Osteocyte (in vitro differentiated cells): ENCODE results near the gene MAST3. TPM values are rescaled to one million over a fixed set of nuclear protein-coding genes. Genes with fewer than 3 reads are reported as not detected.

Source experiments
- DNase-seq: peaks from one replicate; pipeline ENCODE4 v3.0.0; 2021; ENCODE audit warnings: mixed read lengths; ENCODE audit not compliant: unreplicated experiment; ENCODE audit errors: extremely low spot score
- H3K27ac Mint-ChIP-seq: one replicate; pipeline ENCODE4 v1.8.0; 2021; ENCODE audit warnings: mild to moderate bottlenecking, mixed read lengths; ENCODE audit not compliant: unreplicated experiment
- H3K27me3 Mint-ChIP-seq: one replicate; pipeline ENCODE4 v1.8.0; 2021; ENCODE audit warnings: mixed read lengths; ENCODE audit not compliant: unreplicated experiment
- H3K36me3 Mint-ChIP-seq: one replicate; pipeline ENCODE4 v1.8.0; 2021; ENCODE audit warnings: mixed read lengths; ENCODE audit not compliant: unreplicated experiment
- H3K4me1 Mint-ChIP-seq: one replicate; pipeline ENCODE4 v1.8.0; 2021; ENCODE audit warnings: mixed read lengths; ENCODE audit not compliant: unreplicated experiment
- H3K4me3 Mint-ChIP-seq: one replicate; pipeline ENCODE4 v1.8.0; 2021; ENCODE audit warnings: mild to moderate bottlenecking, moderate library complexity, mixed read lengths; ENCODE audit not compliant: unreplicated experiment
- H3K9me3 Mint-ChIP-seq: one replicate; pipeline ENCODE4 v1.8.0; 2021; ENCODE audit warnings: mixed read lengths; ENCODE audit not compliant: unreplicated experiment
- total RNA-seq: library from RNA; stranded (reverse); gene quantifications from 2 replicates; pipeline ENCODE4 v1.2.1, GENCODE V29; 2021
- TF ChIP-seq, protein P1 (sequence below): fragments of 200-600 bp; sonication (generic); IDR thresholded peaks from 2 replicates; pipeline ENCODE4 v1.5.0; 2021; ENCODE audit warnings: antibody characterized with exemption, mild to moderate bottlenecking, moderate library complexity

MAST3 gene
- total RNA-seq, 1 donor from 2014 or later, result 7.6 TPM

DNA sequence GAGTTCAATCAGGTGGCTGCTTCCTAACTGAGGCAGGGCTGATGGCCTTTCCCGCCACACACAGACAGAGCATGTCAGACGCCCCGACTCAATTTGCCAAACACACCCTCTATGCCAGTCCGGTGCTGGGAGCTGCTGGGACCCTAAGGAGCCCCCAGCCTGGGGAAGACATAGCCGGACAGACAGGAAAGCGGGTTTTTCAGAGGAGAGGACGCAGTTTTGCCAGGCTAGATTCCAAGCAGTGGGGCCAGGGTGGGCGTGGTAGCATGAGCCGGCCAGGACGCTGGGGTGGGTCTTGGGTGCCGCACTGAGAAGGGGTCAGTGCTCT, 19.8 kb downstream of the MAST3 start:
- Mint-ChIP-seq H3K4me3 (peak overlapping the region; percentile 76), H3K27ac (peak overlapping the region; percentile 42)
- TF ChIP-seq, protein P1, sequence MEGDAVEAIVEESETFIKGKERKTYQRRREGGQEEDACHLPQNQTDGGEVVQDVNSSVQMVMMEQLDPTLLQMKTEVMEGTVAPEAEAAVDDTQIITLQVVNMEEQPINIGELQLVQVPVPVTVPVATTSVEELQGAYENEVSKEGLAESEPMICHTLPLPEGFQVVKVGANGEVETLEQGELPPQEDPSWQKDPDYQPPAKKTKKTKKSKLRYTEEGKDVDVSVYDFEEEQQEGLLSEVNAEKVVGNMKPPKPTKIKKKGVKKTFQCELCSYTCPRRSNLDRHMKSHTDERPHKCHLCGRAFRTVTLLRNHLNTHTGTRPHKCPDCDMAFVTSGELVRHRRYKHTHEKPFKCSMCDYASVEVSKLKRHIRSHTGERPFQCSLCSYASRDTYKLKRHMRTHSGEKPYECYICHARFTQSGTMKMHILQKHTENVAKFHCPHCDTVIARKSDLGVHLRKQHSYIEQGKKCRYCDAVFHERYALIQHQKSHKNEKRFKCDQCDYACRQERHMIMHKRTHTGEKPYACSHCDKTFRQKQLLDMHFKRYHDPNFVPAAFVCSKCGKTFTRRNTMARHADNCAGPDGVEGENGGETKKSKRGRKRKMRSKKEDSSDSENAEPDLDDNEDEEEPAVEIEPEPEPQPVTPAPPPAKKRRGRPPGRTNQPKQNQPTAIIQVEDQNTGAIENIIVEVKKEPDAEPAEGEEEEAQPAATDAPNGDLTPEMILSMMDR, result no peak

DNA sequence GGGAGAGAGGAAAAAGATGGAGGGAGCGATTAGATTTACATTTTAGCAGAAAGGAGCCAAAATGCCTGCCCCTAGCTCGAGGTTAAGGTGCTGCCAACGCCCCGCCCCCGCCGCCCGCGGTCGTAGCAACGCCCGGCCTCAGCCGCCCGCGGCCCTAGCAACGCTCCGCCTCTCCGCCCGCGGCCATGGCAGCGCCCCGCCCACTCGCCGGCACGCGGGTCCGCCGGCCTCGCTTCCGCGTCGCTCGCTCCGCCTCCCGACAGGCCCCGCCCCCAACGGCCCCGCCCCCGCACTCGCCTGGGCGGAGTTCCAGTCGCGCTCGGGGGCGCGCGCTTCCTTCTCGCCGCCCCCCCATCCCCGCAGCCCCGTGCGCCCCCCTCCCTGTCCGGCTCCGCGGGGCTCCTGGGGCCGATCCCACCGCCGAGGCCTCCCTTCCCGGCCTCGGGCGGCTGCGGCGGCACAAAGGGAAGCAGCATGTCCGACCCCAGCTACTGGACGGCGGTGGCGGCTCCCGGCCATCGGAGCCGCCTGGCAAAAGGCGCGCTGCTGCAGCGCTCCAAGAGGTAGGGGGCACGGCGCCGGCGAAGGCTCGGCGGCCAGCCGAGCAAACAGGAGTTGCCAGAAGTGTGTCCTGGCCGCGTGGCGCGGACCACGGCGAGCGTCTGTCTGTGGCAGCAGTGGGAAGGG, 20.3 kb downstream of the MAST3 start:
- H3K4me1 Mint-ChIP-seq, result peaks cover 14% of the 10 kb centered on the region
- no peaks in the 10 kb centered on the region for H3K36me3 Mint-ChIP-seq
- H3K9me3 Mint-ChIP-seq, result no peaks in the 10 kb centered on the region
- H3K27ac Mint-ChIP-seq, result peak overlapping the region; percentile 42
- H3K27me3 Mint-ChIP-seq, result no peaks in the 10 kb centered on the region
- DNase-seq, result peak; percentile 95
- peak overlapping the region; percentile 76 for H3K4me3 Mint-ChIP-seq
- TF ChIP-seq, protein P1, result no peak

More for the DNA sequence above, 19.8 kb downstream of the MAST3 start:
- DNase-seq, result no peak
- Mint-ChIP-seq H3K9me3 (no peaks in the 10 kb centered on the region), H3K36me3 (no peaks in the 10 kb centered on the region), H3K4me1 (peaks cover 14% of the 10 kb centered on the region), H3K27me3 (no peaks in the 10 kb centered on the region)

DNA sequence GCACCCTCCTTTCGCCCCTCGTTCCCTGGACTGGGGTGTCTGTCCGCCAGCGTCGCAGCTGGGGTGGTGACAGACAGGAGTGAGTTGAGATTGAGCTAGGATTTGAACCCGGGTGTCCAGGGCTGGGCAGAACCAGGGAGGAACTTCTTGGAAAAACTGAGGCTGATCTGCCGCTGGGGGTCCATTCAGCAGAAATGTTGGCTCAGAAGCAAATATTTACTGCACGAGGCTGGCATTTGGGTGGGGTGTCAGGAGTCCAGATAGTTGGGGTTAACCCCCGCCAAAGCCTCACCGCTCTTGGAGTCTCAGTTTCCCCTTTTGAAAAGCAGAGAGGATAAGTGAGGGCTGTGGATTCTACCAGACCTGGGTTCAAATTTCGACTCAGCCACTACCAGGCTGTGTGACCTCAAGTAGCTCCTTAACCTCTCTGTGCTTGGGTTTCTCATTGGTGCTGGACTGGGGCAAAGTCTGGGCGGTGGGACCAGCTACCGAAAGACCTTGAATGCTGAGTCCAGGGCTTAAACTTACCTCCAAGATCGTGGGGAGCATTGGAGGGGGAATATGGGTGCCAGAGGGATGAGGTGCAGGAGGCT, 20.9 kb downstream of the MAST3 start:
- peaks cover under 1% of the 10 kb centered on the region for H3K36me3 Mint-ChIP-seq
- TF ChIP-seq, protein P1, result no peak
- H3K27ac Mint-ChIP-seq, result no peak overlapping the region
- peaks cover 14% of the 10 kb centered on the region for H3K4me1 Mint-ChIP-seq
- no peaks in the 10 kb centered on the region for H3K27me3 Mint-ChIP-seq
- no peak for DNase-seq
- H3K4me3 Mint-ChIP-seq, result peak overlapping the region; percentile 74
- no peaks in the 10 kb centered on the region for H3K9me3 Mint-ChIP-seq

DNA sequence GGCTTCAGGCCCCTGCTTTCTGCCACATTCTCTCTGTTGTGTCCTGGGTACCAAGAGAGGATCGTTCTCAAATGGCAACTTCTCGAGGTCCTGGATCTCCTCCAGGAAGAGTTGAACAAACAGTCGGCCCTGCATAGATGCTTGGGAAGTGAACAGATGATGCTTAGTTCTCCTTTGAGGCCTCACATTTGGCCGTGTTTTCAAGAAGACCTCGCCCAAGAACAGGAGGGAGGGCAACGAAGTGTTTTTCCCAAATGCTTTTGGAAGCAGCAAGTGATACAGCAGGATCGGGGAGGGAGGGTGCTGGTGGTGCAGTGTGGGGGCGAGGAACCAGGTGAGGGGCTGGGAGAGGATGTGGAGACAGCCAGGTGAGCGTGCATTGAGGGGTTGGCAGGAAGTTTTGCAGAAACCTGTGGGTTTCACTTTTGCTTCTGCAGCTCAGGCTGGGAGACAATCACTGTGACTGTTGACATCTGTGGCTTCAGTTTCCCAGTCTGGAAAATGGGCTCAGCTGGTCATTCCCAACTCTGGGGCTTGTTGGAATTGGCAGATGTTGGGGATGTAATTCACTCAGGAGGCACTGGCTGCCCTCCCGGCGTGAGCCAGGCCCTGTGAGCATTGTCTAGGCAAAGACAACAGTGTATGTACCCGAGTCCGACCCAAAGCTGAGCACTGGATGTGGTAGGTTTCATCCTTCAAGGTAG, 21.6 kb downstream of the MAST3 start:
- peaks cover 4% of the 10 kb centered on the region for H3K36me3 Mint-ChIP-seq
- H3K27me3 Mint-ChIP-seq, result no peaks in the 10 kb centered on the region
- H3K4me3 Mint-ChIP-seq, result peak overlapping the region; percentile 74
- no peak for DNase-seq
- H3K4me1 Mint-ChIP-seq, result peaks cover 14% of the 10 kb centered on the region
- H3K9me3 Mint-ChIP-seq, result no peaks in the 10 kb centered on the region
- TF ChIP-seq, protein P1, result no peak
- H3K27ac Mint-ChIP-seq, result no peak overlapping the region

DNA sequence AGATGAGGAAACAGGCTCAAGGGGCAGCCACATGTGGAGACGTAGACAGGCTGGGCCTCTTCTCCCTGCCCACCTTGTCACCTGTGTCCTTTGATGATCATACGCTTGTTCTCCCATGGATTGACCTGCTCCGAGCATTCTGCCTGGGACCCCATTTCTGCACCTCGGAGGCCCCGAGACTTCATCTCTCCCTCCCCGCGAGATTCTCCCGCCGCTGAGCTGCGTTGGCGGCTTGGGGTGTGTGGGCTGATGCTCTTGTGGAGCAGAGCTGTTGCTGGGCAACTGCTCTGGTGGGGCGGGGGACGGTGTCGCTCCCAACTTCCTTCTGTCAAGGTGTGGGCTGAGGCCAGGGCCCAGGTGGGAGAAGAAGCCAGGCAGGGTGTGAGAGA, 22.1 kb downstream of the MAST3 start:
- H3K36me3 Mint-ChIP-seq, result peaks cover 4% of the 10 kb centered on the region
- TF ChIP-seq, protein P1, result no peak
- H3K27me3 Mint-ChIP-seq, result no peaks in the 10 kb centered on the region
- no peaks in the 10 kb centered on the region for H3K9me3 Mint-ChIP-seq
- no peak for DNase-seq
- no peak overlapping the region for H3K27ac Mint-ChIP-seq
- no peak overlapping the region for H3K4me3 Mint-ChIP-seq
- peaks cover 14% of the 10 kb centered on the region for H3K4me1 Mint-ChIP-seq
